Tongue (tissue), 2 donors: ENCODE data around the gene CNPPD1. TPM values are rescaled to one million over a fixed set of nuclear protein-coding genes. Genes with fewer than 3 reads are reported as not detected.
"Not testable (repeated sequence)": the region's sequence is repeated elsewhere in the genome, so short reads cannot be mapped to it uniquely, and the experiment has no call there.

ENCODE experiments used
- DNase-seq: peaks from one replicate; pipeline ENCODE4 v3.0.0-alpha.2; 2015
- total RNA-seq: library from RNA; depleted of rRNA; stranded (reverse); fragments of >200 nt; gene quantifications from one replicate; pipeline ENCODE4 v1.2.3, GENCODE V29; 2014

The CNPPD1 gene
- total RNA-seq, 1 donor from 2014 or later = 23.9 TPM

DNA sequence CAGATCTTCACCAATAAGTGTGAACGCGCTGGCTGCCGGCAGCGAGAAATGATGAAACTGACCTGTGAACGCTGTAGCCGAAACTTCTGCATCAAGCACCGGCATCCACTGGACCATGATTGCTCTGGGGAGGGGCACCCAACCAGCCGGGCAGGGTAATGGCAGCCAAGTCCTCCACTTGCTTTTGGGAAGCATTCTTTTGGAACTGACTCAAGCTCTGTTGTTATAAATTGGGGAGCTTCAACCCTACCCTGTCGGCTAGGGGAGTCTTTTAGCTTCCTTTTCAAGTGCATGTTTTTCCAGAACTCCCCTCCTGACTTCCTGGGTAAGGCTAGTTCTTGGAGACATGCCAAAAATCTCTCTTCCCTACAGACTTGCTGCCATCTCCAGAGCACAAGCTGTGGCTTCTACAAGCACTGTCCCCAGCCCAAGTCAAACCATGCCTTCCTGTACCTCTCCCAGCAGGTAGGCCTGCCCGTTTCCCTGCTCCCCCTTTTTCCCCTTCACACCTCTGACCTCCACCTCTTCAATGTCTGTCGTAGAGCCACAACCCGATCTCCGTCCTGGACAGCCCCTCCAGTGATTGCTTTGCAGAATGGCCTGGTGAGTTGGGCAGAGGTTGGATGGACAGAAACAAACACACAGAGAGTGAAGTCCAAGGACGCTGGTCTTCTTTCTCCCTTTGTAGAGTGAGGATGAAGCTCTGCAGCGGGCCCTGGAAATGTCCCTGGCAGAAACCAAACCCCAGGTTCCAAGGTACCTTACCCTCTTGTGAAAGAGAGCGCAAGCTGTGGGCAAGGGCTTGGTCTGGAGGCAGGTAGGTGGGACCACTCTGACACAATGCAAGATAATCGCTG lies 31.4 kb upstream of the CNPPD1 start:
- DNase-seq = peak; percentile 19

DNA sequence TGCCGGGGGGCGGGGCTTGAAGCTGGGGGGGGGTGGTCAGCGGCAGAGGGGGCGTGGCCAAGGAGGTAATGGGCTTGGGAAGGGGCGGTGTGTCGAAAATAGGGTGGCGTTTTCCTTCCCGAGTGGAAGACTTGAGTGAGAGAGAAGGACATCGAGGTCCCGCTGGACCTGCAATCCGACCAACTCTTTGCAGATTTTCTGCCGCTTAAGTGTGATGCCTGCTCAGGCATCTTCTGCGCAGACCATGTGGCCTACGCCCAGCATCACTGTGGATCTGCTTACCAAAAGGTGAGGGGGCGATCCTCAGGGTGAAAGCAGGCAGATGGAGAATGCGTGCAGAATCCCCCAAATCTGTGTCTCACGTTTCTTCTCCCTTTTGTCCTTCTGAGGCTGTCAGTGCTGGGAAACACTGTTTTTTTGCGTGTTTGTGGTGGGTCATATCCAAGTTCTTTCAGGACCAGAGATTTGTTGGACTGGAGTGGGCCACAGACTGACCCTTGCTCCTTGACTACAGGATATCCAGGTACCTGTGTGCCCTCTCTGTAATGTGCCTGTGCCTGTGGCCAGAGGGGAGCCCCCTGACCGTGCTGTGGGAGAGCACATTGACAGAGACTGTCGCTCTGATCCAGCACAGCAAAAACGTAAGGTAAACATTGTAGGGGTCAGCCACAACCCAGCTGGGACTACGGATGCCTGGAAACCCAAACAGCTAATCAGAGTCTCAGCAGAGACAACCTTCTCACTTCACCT lies 30.6 kb upstream of the CNPPD1 start:
- DNase-seq = no peak

DNA sequence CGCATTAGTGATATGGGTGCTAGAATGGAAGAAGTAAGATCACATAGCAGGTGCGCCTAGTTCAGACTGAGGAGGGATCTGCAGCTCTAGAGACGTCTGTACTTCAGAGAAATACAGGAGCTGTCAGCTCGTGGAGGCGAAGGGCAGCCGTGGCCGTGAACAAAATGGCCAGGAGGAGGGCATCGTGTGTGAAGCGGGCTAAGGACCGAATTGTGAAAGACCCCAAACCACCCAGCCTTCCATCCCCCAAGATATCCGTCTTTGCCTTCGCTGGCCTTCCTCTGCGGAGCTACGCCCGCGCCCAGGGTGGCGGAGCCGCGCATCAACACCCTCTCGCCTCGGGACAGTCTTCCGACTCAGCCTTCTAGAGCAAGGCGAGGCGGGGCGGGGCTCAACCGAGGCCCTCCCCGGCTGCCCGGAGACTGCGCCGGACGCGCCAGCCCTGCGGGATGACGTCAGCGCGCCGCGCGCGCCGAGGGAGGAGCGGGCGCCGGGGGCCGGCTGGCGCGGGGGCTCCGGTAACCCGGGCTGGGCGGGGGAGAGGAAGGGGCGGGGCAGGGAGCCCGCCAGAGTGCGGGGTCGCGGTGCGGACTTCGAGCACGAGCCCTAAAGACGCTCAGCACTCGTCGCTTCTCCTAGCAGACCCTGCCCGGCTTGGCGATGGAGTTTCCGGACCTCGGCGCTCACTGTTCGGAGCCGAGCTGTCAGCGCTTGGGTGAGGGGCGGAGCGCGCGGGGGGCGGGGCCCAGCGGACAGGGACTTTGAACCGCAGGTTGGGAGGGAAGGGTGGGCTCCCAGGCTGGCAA lies 29.8 kb upstream of the CNPPD1 start, which contains the start of gene ZFAND2B:
TSS of gene ZFAND2B (plus strand) at position 455 of the 806 bp plus-strand sequence. CDS start at position 661, 206 bp downstream.
- peak; percentile 98 for DNase-seq

DNA sequence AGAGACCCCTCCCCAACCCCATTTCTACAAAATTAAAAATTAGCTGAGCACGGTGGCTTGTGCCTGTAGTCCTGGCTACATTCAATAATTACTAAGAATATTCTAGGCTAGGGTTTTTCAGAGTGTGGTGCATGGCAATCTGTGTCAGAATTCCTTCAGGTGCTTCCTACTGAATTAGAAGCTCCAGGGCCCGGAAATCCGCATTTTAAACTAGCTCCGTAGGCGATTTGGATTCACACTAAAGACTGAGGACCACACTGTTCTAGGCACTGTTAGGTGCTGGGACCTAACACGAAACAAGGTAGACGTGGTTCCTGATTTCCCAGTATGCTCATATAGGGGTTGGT lies 29.2 kb upstream of the CNPPD1 start:
- no peak for DNase-seq

DNA sequence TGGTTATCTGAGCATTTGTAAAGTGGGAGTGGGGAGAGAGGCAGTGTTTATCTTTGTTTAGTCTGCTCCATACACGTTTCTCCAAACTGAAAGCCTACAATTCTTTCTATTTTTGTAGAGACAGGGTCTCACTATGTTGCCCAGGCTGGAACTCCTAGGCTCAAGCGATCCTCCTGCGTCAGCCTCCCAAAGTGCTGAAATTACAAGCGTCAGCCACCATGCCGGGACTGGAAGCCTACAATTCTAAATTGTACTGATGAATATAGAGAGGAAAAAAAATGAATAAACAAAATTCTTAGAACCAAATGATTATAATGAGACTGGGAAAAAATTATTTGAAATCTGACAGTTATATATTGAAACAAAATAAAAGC lies 28.4 kb upstream of the CNPPD1 start:
- no peak for DNase-seq

- DNase-seq = no peak
Measured at GRCh38 chr2:219204425-219205164, 27.9 kb upstream of the CNPPD1 start.

DNA sequence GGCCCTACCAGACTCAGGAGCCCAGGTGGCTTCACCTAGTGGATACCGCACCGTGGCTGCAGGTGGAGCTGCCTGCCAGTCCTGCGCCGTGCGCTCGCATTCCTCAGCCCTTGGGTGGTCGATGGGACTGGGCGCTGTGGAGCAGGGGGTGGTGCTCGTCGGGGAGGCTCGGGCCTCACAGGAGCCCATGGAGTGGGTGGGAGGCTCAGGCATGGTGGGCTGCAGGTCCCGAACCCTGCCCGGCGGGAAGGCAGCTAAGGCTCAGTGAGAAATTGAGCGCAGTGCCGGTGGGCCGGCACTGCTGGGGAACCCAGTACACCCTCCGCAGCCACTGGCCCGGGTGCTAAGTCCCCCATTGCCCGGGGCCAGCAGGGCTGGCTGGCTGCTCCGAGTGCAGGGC lies 24.6 kb upstream of the CNPPD1 start:
- not testable (repeated sequence) for DNase-seq

DNA sequence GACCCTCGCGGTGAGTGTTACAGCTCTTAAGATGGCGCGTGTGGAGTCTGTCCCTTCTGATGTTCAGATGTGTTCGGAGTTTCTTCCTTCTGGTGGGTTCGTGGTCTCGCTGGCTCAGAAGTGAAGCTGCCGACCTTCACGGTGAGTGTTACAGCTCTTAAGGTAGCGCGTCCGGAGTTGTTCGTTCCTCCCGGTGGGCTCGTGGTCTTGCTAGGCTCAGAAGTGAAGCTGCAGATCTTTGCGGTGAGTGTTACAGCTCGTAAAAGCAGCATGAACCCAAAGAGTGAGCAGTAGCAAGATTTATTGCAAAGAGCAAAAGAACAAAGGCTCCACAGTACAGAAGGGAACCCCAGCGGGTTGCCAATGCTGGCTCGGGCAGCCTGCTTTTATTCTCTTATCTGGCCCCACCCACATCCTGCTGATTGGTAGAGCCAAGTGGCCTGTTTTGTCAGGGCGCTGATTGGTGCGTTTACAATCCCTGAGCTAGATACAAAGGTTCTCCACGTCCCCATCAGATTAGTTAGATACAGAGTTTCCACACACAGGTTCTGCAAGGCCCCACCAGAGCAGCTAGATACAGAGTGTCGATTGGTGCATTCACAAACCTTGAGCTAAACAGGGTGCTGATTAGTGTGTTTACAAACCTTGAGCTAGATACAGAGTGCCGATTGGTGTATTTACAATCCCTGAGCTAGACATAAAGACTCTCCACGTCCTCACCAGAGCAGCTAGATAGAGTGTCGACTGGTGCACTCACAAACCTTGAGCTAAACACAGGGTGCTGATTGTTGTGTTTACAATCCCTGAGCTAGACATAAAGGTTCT lies 24.0 kb upstream of the CNPPD1 start:
- not testable (repeated sequence) for DNase-seq

DNA sequence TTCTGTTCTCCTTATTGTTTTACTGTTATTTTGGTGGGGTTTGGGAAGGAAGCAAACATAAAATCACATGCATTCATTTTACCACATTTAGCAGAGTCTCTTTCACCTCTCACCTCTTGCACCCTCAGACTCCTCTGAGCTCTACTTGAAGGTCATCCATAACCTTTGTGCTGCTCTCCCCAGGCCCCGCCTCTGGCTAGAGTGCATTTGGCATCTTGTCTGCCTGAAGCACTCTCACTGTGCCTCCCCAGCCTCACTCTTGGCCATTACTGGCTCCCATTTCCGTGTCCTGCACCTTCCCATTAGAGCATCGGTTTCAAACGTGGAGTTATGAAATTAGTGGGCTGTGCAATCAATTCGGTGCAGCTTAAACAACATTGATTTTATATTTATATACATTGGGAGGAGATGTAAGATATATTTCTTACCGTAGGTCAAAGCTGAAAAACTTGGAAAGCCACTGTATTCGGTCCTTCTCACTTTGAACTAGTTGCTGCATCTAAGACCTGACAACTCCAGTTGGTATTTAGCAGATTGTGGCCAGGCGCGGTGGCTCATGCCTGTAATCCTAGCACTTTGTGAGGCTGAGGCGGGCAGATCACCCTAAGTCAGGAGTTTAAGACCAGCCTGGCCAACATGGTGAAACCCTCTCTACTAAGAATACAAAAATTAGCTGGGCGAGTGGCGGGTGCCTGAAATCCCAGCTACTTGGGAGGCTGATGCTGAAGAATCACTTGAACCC lies 22.9 kb upstream of the CNPPD1 start:
- no peak for DNase-seq

GRCh38 chr2:219198974-219199373 lies 22.2 kb upstream of the CNPPD1 start:
- DNase-seq = no peak

GRCh38 chr2:219197388-219197787 lies 20.7 kb upstream of the CNPPD1 start:
- no peak for DNase-seq

GRCh38 chr2:219186754-219187456 lies 10.2 kb upstream of the CNPPD1 start:
- DNase-seq = no peak

GRCh38 chr2:219184121-219184520 lies 7.4 kb upstream of the CNPPD1 start:
- no peak for DNase-seq

DNA sequence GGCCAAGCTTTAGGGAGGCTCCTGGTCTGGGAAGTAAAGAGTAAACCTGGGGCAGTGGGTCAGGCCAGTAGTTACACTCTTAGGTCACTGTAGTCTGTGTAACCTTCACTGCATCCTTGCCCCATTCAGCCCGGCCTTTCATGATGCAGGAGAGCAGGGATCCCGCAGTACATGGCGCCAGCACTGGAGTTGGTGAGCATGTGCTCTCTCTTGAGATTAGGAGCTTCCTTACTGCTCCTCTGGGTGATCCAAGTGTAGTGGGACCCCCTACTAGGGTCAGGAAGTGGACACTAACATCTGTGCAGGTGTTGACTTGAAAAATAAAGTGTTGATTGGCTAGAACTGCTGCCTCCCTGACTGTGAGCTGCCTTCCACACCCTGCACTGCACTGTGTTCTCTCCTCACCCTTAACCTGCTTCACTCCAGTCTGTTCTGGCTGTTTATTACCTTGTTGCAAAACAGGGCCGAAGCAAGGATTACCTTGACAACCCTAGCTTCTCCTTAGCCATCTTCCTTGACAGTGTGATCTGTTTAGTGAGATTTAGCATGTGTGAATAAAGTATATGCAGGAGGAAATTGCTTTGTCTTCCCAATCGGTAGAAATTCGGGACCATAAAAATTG lies 6.5 kb upstream of the CNPPD1 start:
- DNase-seq = no peak

GRCh38 chr2:219182331-219183150 lies 5.8 kb upstream of the CNPPD1 start:
- no peak for DNase-seq

- DNase-seq = no peak
Measured at GRCh38 chr2:219181531-219181930, 4.8 kb upstream of the CNPPD1 start.

DNA sequence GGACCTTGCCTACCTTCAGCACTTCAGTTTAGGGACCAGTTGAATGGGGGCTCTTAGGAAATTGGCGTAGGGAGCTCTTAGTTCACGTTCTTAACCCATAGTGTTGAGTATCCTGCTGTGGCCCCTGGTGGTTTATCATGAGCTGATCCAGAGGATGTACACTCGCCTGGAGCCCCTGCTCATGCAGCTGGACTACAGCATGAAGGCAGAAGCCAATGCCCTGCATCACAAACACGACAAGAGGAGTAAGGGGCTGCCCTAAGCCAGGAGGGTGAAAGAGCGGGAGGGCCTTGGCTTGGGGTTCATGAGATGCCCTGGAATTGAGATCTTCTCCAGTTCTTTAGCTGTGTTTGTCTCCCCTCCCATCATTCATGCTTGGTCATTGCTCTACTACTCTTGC lies 4.2 kb upstream of the CNPPD1 start:
- no peak for DNase-seq
